SK-N-SH (cell line): ENCODE results near the gene FCHO1.

Source experiments
- CHD2 ChIP-seq: fragments of 150-350 bp; IDR thresholded peaks from 2 replicates; pipeline ENCODE4 v1.6.1; 2018; ENCODE audit warnings: low read length; ENCODE audit not compliant: partially characterized antibody
- EZH2phosphoT487 ChIP-seq: fragments of 200-600 bp; sonication (generic); IDR thresholded peaks from 2 replicates; pipeline ENCODE4 v1.6.1; 2017; ENCODE audit warnings: low read depth, mixed run types, mild to moderate bottlenecking, antibody characterized with exemption, moderate library complexity, borderline replicate concordance
- FOSL2 ChIP-seq: IDR thresholded peaks from 2 replicates; pipeline ENCODE4 v1.4.0; 2012; ENCODE audit warnings: low read depth, mild to moderate bottlenecking, moderate library complexity, borderline replicate concordance
- POLR2AphosphoS5 ChIP-seq: IDR thresholded peaks from 2 replicates; pipeline ENCODE4 v1.6.1; 2012; ENCODE audit warnings: low read depth, low read length
- RAD21 ChIP-seq: IDR thresholded peaks from 2 replicates; pipeline ENCODE4 v1.6.1; 2012; ENCODE audit warnings: mild to moderate bottlenecking, low read length
- RCOR1 ChIP-seq: fragments of 150-350 bp; IDR thresholded peaks from 2 replicates; pipeline ENCODE4 v1.6.1; 2017; ENCODE audit warnings: antibody characterized with exemption, low read length
- RXRA ChIP-seq: IDR thresholded peaks from 2 replicates; pipeline ENCODE4 v1.4.0; 2012; ENCODE audit warnings: low read depth, mild to moderate bottlenecking, borderline replicate concordance
- TF ChIP-seq, protein P1 (sequence below): fragments of 200-600 bp; sonication (generic); IDR thresholded peaks from 2 replicates; pipeline ENCODE4 v1.6.1; 2017; ENCODE audit warnings: antibody characterized with exemption, mild to moderate bottlenecking, moderate library complexity
- TF ChIP-seq, protein P2 (sequence below): IDR thresholded peaks from 2 replicates; pipeline ENCODE4 v1.6.1; 2012; ENCODE audit warnings: mild to moderate bottlenecking, low read depth, low read length, moderate library complexity
- TF ChIP-seq, protein P3 (sequence below): IDR thresholded peaks from 2 replicates; pipeline ENCODE4 v1.4.0; 2012; ENCODE audit warnings: low read depth

- TF ChIP-seq, protein P1, sequence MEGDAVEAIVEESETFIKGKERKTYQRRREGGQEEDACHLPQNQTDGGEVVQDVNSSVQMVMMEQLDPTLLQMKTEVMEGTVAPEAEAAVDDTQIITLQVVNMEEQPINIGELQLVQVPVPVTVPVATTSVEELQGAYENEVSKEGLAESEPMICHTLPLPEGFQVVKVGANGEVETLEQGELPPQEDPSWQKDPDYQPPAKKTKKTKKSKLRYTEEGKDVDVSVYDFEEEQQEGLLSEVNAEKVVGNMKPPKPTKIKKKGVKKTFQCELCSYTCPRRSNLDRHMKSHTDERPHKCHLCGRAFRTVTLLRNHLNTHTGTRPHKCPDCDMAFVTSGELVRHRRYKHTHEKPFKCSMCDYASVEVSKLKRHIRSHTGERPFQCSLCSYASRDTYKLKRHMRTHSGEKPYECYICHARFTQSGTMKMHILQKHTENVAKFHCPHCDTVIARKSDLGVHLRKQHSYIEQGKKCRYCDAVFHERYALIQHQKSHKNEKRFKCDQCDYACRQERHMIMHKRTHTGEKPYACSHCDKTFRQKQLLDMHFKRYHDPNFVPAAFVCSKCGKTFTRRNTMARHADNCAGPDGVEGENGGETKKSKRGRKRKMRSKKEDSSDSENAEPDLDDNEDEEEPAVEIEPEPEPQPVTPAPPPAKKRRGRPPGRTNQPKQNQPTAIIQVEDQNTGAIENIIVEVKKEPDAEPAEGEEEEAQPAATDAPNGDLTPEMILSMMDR, result no peak
- TF ChIP-seq EZH2phosphoT487 (no peak), RCOR1 (no peak), FOSL2 (no peak), POLR2AphosphoS5 (no peak), RXRA (no peak), CHD2 (no peak), RAD21 (no peak)
- TF ChIP-seq, protein P2, sequence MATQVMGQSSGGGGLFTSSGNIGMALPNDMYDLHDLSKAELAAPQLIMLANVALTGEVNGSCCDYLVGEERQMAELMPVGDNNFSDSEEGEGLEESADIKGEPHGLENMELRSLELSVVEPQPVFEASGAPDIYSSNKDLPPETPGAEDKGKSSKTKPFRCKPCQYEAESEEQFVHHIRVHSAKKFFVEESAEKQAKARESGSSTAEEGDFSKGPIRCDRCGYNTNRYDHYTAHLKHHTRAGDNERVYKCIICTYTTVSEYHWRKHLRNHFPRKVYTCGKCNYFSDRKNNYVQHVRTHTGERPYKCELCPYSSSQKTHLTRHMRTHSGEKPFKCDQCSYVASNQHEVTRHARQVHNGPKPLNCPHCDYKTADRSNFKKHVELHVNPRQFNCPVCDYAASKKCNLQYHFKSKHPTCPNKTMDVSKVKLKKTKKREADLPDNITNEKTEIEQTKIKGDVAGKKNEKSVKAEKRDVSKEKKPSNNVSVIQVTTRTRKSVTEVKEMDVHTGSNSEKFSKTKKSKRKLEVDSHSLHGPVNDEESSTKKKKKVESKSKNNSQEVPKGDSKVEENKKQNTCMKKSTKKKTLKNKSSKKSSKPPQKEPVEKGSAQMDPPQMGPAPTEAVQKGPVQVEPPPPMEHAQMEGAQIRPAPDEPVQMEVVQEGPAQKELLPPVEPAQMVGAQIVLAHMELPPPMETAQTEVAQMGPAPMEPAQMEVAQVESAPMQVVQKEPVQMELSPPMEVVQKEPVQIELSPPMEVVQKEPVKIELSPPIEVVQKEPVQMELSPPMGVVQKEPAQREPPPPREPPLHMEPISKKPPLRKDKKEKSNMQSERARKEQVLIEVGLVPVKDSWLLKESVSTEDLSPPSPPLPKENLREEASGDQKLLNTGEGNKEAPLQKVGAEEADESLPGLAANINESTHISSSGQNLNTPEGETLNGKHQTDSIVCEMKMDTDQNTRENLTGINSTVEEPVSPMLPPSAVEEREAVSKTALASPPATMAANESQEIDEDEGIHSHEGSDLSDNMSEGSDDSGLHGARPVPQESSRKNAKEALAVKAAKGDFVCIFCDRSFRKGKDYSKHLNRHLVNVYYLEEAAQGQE, result no peak
- TF ChIP-seq, protein P3, sequence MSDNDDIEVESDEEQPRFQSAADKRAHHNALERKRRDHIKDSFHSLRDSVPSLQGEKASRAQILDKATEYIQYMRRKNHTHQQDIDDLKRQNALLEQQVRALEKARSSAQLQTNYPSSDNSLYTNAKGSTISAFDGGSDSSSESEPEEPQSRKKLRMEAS, result no peak
These were observed 13.6 kb upstream of the FCHO1 start for GRCh38 chr19:17737690-17738153.
